ENCODE results near the gene INAVA.
"Not testable (repeated sequence)": the region's sequence is repeated elsewhere in the genome, so short reads cannot be mapped to it uniquely, and the experiment has no call there.

Gene INAVA

GRCh38 chr1:200963888-200964287 lies 69.2 kb downstream of the INAVA start:
- not testable (repeated sequence) for H3K4me1 ChIP-seq (ENCODE audit: control insufficient read depth, insufficient read depth, low read length); H3K36me3 ChIP-seq (ENCODE audit: control insufficient read depth, insufficient read depth, low read length); H3K9me3 ChIP-seq (ENCODE audit: control insufficient read depth, insufficient read depth, low read length); H3K27ac ChIP-seq (ENCODE audit: low read depth, low read length); H3K4me3 ChIP-seq (ENCODE audit: low read depth, low read length); H3K27me3 ChIP-seq (ENCODE audit: control insufficient read depth, insufficient read depth, low read length); H3K9ac ChIP-seq (ENCODE audit: low read depth, low read length)
